Activated CD8-positive, alpha-beta memory T cell treated with anti-CD3 and anti-CD28 coated beads, Interleukin-2, amount 50 U/mL, for 1 hour (primary cell): Measurements from ENCODE around the gene CAPN6.

Experiments used
- DNase-seq: peaks from one replicate; pipeline ENCODE4 v3.0.0-alpha.2; 2020; ENCODE audit errors: extremely low read depth

CAPN6 gene

DNA sequence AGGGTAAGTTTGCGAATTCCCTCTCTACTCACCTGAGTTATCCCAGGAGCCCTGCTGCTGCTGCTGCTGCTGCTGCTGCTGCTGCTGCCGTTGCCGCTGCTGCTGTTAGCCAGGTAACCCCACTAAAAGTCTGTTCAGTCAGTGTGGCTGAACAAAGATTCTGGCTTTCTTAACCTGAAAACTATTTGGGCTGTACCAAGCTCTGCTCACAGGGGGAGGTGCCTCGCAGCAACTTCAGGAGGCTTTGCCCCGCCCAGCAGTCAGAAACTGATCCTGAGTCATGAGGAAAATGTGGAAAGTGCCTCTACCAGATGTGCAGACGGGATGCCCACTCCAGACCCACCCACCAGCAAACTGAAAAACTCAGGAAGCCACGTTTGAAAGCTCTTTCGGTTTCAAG is at the start of gene CAPN6:
CAPN6 (minus strand) TSS at position 145 of the 400 bp plus-strand sequence. CDS start 6,547 bp downstream, outside the sequence.
- no peak for DNase-seq

- no peak for DNase-seq
Observed at GRCh38 chrX:111319451-111319850, 49.2 kb upstream of the CAPN6 start.

DNA sequence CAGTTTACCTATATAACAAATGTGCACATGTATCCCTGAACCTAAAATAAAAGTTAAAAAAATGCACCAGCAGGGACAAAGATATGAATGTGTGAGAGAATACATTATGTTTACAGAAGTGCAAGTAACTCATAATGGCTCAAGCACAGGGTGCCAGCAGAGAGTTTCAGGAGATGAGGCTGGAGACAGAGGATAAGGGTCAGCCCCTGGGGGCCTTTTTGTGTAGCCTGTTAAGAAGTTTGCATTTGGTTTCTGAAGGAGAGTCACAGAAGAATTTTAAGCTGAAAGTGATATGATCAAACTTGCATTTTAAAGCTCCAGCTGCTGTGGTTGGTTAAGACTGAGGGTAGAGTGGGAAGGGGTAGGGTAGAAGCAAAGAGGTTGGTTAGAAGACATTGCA is 48.6 kb upstream of the CAPN6 start:
- no peak for DNase-seq

DNA sequence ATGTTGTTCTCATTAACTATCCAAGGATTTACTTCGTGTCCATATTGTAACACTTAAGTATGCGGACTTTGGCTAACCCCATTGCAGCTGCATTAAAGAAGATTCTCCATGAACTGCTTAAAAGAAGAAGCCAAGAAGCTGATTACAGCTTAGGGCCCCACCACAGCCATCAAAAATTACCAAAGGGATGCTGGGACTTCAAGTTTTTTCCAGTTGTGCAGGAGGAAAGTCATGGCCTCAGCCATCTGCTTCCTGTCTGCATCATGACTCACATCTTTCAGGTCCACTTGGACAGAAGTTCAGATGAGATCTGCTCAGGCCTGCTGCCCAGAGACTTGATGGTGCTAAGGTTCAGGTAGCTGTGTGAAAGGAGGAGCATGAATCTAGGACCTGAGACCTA is 38.8 kb upstream of the CAPN6 start:
- no peak for DNase-seq

- DNase-seq = no peak
Observed at GRCh38 chrX:111308039-111308438, 37.8 kb upstream of the CAPN6 start.

DNA sequence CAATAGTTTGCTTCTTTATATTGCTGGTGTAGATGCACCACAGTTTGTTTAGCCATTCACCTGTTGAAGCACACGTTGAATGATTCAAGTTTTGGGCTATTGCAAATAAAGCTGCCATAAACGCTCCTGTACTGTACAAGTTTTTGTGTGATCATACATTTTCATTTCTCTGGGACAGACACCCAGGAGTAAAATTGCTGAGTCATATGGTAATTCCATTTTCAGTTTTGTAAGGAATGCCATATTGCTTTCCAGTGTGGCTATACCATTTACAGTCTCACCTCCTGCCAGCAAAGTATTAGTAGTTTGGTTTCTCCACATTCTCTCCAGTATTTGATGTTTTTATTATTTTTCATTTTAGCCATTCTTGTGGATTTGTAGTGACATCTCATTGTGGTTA is 32.0 kb upstream of the CAPN6 start:
- DNase-seq = no peak

DNA sequence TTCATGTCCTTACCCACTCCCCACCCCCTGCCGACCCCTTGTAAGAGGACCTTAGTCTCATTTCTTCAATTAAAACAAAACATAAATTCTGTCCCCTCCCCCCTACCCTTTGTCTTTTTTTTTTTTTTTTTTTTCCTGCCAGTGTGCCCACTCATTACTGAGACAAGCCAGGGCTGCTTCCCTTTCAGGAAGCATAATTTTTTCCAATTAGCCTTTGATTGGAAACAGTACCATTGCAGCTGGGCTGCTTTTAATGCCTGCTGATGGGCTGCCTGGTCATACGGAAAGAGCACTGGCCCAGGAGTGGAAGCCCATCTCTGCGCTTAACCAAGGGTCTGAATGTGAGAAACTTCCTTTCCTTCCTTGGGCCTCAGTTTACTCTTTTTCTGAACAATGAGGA is 18.6 kb upstream of the CAPN6 start:
- no peak for DNase-seq

GRCh38 chrX:111284631-111285293 is 14.5 kb upstream of the CAPN6 start:
- no peak for DNase-seq

GRCh38 chrX:111283446-111283845 is 13.2 kb upstream of the CAPN6 start:
- no peak for DNase-seq

GRCh38 chrX:111282991-111283390 is 12.7 kb upstream of the CAPN6 start:
- no peak for DNase-seq

DNA sequence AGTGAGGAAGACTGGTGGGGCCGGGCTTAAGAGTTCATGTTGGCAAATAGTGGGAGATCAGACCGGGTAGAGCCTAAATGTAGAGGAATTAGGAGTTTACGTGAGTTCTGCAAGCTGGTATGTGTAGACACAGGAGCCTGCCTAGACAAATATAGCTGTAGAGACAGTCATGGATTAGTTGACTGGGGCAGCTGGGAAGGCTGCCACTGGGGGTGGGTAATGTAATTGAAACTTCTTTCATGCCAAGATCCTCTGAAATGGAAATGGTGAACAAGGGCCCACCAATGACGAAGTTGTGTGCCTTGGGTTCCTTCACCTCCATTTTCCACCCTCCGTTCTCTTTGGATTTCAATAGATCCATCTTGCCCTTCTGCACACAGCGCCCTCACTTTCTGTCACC is 11.9 kb upstream of the CAPN6 start:
- DNase-seq = no peak

DNA sequence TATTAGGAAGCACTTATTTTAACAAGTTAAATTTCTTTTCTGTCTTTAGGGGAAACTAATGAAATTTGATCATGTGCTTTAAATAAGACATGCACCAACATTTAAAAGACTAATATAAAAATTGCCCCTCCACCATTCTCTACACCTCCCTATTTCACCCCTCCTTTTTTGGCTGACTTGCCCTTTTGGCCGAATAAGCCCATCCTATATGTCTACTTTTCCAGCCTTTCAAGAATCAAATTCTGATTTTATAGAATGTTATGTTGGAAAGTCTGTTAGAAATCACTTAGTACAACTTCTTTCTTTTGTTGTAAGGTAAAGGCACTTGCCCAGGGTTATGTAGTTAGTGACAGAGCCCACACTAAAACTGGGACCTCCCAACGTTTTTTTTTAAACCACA is 1.8 kb downstream of the CAPN6 start:
- DNase-seq = no peak

DNA sequence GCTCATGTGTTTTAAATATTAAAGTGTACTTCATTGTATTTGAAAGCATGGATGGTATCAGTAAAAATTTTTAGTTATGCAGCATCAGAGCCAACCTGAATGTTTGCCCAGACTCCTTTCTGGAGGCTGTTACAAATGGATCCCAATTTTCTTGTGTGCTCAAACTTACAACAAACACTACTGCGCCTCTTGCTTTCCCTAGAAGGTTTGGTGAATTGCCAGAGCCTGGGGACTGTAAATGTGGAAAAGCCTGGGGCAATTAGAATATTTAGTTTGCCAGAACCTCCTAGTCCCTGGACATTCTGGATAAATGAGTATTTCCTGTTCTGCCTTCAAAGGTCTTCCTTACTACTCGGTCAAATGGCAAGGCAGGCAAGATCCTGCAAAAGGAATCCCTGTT is 4.8 kb downstream of the CAPN6 start:
- DNase-seq = no peak

DNA sequence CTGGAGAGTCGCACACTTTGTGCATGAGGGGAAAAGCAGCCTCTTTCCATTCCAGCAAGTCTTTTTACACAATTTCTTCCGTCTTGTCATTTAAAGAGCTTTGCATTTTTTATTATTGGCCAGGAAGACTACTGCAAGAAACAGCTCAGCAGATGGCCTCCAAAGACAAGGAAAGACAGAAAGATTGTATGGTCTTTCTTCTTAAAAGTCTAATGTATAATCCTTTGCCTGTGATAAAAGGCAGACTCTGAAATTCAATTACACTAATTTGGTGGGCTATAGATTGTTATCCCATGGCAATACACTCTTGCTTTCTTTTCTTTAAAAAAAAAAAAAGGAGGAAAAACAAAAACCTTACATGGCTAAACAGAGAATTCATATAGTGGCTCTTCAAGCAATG is 5.9 kb downstream of the CAPN6 start:
- DNase-seq = no peak

- DNase-seq = no peak
Observed at GRCh38 chrX:111262086-111262485, 8.2 kb downstream of the CAPN6 start.

DNA sequence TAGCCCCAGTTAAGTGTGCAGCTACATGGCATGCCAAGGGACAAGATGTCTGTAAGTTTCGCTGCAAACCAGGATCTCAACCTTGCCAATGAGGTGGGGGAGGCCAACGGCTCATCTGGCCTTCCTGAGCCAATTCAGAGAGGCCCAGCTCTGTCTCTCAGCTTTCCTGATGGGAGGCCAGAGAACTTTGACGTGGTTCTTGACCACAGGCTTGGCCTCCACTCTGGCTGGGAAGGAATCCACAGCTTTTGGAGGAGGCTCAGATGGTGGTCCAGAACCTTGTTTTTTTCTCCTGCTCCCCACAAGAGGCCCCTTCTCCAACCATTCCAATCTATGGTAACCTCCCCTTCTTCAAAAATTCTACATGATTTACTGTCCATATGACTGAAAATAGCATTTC is 9.8 kb downstream of the CAPN6 start:
- DNase-seq = no peak

DNA sequence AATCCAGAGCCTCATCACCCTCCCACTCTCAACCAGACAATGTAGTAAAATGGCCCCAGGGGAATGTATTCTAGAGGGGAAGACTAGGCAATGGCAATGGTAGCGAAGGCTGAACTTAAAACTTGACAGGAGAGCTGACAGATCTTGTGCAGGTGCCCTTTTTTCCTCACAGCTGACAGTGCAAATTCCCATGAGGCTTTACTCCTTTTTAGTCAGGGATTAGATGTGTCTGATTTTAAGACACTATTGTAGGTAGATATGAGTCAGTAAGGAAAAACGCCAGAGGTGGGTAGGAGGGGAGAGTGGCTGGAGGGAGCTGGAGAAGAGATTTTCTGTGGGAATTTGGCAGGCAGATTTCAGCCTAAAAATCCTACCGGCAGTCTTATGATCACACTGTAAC is 10.7 kb downstream of the CAPN6 start:
- no peak for DNase-seq

DNA sequence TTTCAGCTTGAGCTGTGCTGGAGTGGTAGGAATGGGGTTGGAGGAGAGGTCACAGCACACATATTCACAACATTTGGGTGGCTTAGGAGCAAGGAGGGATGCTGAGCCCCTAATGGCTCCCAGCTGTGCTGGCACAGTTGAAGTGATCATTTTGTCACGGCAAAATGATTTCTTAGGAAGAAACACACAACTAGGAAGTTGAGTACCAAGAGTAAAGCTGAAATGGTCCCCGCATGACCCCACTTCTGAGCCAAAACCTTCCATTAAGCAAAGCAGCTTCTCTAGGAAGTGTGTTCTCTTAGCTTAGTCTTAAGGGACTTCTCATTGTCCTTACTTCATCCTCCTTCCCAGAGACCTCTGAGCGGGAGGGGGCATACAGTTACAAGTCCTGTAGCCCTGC is 12.6 kb downstream of the CAPN6 start:
- no peak for DNase-seq

DNA sequence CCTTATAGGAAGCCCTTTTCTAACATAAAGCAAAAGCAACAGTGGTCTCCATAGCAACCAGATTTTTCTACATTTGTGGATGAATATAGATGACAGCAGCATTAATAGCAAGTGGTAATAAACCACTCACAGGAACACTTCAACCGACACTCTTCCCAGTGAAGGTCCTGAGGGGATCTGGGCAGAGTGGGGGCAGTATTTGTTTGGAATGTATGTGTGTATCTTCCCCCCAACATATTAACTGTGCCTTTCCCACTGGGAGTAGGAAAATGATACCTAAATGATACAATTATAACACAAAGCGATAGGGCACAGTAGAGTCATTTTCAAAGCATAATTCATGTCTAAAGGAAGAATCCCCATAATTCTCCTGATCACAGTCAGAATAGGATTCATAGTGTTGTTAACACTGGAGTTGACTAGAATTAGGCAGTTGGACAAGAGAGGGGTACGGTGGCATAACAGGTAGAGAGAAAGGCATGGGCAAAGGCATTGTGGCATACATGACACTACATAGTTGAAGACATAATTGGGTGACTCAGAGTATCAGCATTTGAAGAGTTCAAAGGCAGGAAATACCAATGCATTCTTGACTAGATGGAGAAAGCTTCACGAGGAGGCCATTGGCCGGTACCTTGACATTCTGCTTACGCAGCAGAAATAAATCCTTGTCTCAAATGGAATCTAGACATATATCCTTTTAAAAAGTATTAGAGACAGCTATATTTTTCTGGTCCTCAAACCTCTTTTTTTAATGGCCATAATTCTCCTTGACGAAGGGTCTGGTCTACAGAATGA is 15.2 kb downstream of the CAPN6 start:
- no peak for DNase-seq

DNA sequence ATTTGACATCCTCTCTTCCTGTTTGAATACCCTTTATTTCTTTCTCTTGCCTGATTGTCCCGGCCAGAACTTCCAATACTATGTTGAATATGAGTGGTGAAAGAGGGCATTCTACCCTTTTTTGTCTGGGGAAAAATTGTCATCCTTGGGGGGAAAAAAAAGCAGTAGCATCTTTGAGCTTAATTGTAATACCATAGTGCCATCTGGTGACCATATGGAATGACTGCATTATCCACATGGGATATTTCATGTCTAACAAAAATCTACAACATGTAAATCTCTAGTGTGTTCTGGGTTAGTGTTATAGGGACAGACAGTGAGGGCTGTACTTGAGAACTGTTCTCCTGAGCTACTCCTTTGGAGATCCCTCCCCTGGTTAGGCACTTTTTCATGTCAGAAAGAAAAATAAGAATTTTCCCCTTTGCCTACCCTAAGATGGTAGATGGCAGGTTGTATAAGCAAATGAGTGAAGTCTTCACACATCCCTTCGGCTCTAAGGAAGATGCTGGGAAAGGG is 26.0 kb downstream of the CAPN6 start:
- DNase-seq = no peak

- DNase-seq = no peak
Observed at GRCh38 chrX:111216293-111216801, 53.9 kb downstream of the CAPN6 start.

- DNase-seq = no peak
Observed at GRCh38 chrX:111207851-111208250, 62.4 kb downstream of the CAPN6 start.

GRCh38 chrX:111200327-111200726 is 70.0 kb downstream of the CAPN6 start:
- DNase-seq = no peak
